Caco-2 (cell line): Measurements from ENCODE around the gene PTPRN. TPM values are rescaled to one million over a fixed set of nuclear protein-coding genes. Genes with fewer than 3 reads are reported as not detected.

Source experiments
- BruUV-seq: library from RNA; stranded (reverse); fragments of 400-500 nt; replicated peaks from 2 replicates; lab custom pipeline; 2021; lab: Mats Ljungman, UMichigan
- CTCF ChIA-PET: fragments of 300-600 bp; sonication (Branson Sonifier 250); formaldehyde crosslinking; loops from one replicate; lab custom pipeline; 2022; ENCODE audit warnings: antibody characterized with exemption; lab: Charles Lee
- POLR2A ChIA-PET: fragments of 300-600 bp; sonication (Branson Sonifier 250); formaldehyde crosslinking; loops from one replicate; lab custom pipeline; 2022; ENCODE audit warnings: antibody characterized with exemption; lab: Charles Lee
- DNase-seq, 2 experiments: peaks; one replicate each; pipeline versions ENCODE4 v3.0.0 to v3.0.0-alpha.2; 2020 to 2022
- H3K27me3 ChIP-seq: replicated peaks from 2 replicates; pipeline ENCODE4 v1.6.0; 2011; ENCODE audit warnings: low read length; ENCODE audit not compliant: control insufficient read depth, insufficient read depth
- H3K36me3 ChIP-seq: 2 replicates; pipeline ENCODE4 v1.5.1; 2011; ENCODE audit warnings: low read length; ENCODE audit not compliant: control insufficient read depth, insufficient read depth
- H3K4me1 ChIP-seq: fragments of 250-450 bp; sonication (Bioruptor Pico); 2 replicates; pipeline ENCODE4 v1.5.1; 2020; ENCODE audit warnings: mild to moderate bottlenecking
- H3K4me3 ChIP-seq: 2 replicates; pipeline ENCODE4 v1.5.1; 2011; ENCODE audit warnings: low read depth, mild to moderate bottlenecking, control low read depth, low read length
- H3K9me3 ChIP-seq: fragments of 250-450 bp; sonication (Bioruptor Pico); 2 replicates; pipeline ENCODE4 v1.5.1; 2020; ENCODE audit warnings: mild to moderate bottlenecking, moderate library complexity
- H3K27ac Mint-ChIP-seq: one replicate; pipeline ENCODE4 v1.8.0; 2022; ENCODE audit warnings: mixed read lengths; ENCODE audit not compliant: unreplicated experiment
- H3K27me3 Mint-ChIP-seq: one replicate; pipeline ENCODE4 v1.8.0; 2022; ENCODE audit warnings: mixed read lengths; ENCODE audit not compliant: insufficient read depth, unreplicated experiment
- H3K36me3 Mint-ChIP-seq: one replicate; pipeline ENCODE4 v1.8.0; 2022; ENCODE audit warnings: mild to moderate bottlenecking, mixed read lengths; ENCODE audit not compliant: insufficient read depth, unreplicated experiment
- H3K4me1 Mint-ChIP-seq: one replicate; pipeline ENCODE4 v1.8.0; 2022; ENCODE audit warnings: low read depth, mixed read lengths; ENCODE audit not compliant: unreplicated experiment
- H3K4me3 Mint-ChIP-seq: one replicate; pipeline ENCODE4 v1.8.0; 2022; ENCODE audit warnings: mild to moderate bottlenecking, moderate library complexity, mixed read lengths; ENCODE audit not compliant: unreplicated experiment
- H3K9me3 Mint-ChIP-seq: one replicate; pipeline ENCODE4 v1.8.0; 2022; ENCODE audit warnings: mixed read lengths; ENCODE audit not compliant: unreplicated experiment
- CTCF ChIP-seq, 2 experiments: fragments of 200-600 bp in 1 of 2; IDR thresholded peaks; 1 replicate in 1 of 2; 2 replicates in 1 of 2; pipeline versions ENCODE4 v1.5.1 to v1.8.0; 2011 to 2022; ENCODE audit warnings: antibody characterized with exemption in 1 of 2, control low read depth in 1 of 2, inconsistent platforms in 1 of 2, low read depth in 1 of 2, low read length in 1 of 2, mild to moderate bottlenecking in 1 of 2, moderate library complexity in 1 of 2; ENCODE audit not compliant: insufficient read depth in 1 of 2, severe bottlenecking in 1 of 2, unreplicated experiment in 1 of 2
- intact Hi-C: fragments of 100-400 bp; cut with micrococcal nuclease; formaldehyde crosslinking; loops from one replicate; pipeline ENCODE4 v1.10.0; 2022; ENCODE audit not compliant: unreplicated experiment
- total RNA-seq: library from RNA; stranded (reverse); gene quantifications from 2 replicates; pipeline ENCODE4 v1.2.3, GENCODE V29; 2022

Gene PTPRN
- total RNA-seq, 1 experiment from 2014 or later: not detected

DNA sequence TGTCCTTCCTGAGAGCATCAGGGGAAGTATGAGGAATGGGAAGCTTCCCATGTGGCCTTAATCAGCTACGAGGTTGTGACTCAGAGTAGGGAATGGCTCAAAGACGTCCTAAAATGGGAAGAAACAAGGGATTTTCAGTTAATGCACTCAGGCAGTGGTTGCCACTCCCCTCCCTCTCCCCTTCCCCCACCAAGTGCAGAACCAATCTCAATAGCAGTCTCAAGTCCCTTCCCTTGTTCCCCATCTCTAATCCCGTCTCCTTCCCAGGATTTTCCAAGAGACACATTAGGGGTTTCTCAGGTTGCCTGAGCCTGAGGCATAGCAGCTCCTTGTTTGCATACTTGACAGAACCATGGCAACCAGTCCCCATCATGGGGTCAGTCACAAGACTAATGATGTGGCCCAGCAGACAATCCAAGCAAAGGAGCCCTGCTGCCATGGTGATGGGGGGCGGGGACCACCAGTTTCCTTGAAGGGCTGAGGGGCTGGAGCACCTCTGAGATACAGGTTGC lies 41.6 kb upstream of the PTPRN start:
- intact Hi-C loops: no loop called here
- Mint-ChIP-seq H3K9me3 (no peaks in the 10 kb centered on the region), H3K36me3 (no peaks in the 10 kb centered on the region), H3K4me1 (no peaks in the 10 kb centered on the region), H3K27me3 (peaks cover 16% of the 10 kb centered on the region), H3K4me3 (no peak overlapping the region), H3K27ac (no peak overlapping the region)
- POLR2A ChIA-PET: no interaction called here
- no peak for TF ChIP-seq CTCF (IDR thresholded peaks at IDR 0.05; ENCODE audit: insufficient read depth in 1 of 2, low read depth in 1 of 2, low read length in 1 of 2, severe bottlenecking in 1 of 2, unreplicated experiment in 1 of 2)
- H3K9me3 ChIP-seq: no peaks in the 10 kb centered on the region
- H3K4me3 ChIP-seq: no peak overlapping the region
- BruUV-seq: no TSS peak
- CTCF ChIA-PET: no interaction called here
- H3K36me3 ChIP-seq: no peaks in the 10 kb centered on the region
- no peaks in the 10 kb centered on the region for H3K27me3 ChIP-seq
- no peaks in the 10 kb centered on the region for H3K4me1 ChIP-seq
- DNase-seq: no peak

- no peaks in the 10 kb centered on the region for H3K4me1 Mint-ChIP-seq
- H3K4me3 Mint-ChIP-seq: no peak overlapping the region
- Histone ChIP-seq H3K4me1 (no peaks in the 10 kb centered on the region), H3K9me3 (no peaks in the 10 kb centered on the region), H3K4me3 (no peak overlapping the region), H3K27me3 (no peaks in the 10 kb centered on the region), H3K36me3 (no peaks in the 10 kb centered on the region)
- no peaks in the 10 kb centered on the region for H3K36me3 Mint-ChIP-seq
- no peak for DNase-seq
- TF ChIP-seq CTCF (IDR thresholded peaks at IDR 0.05; ENCODE audit: insufficient read depth in 1 of 2, low read depth in 1 of 2, low read length in 1 of 2, severe bottlenecking in 1 of 2, unreplicated experiment in 1 of 2): no peak
- ChIA-PET CTCF (no interaction called here), POLR2A (no interaction called here)
- intact Hi-C loops: no loop called here
- peaks cover 20% of the 10 kb centered on the region for H3K27me3 Mint-ChIP-seq
- no peak overlapping the region for H3K27ac Mint-ChIP-seq
- BruUV-seq: no TSS peak
- H3K9me3 Mint-ChIP-seq: no peaks in the 10 kb centered on the region
Observed at GRCh38 chr2:219350215-219350614, 41.0 kb upstream of the PTPRN start.

DNA sequence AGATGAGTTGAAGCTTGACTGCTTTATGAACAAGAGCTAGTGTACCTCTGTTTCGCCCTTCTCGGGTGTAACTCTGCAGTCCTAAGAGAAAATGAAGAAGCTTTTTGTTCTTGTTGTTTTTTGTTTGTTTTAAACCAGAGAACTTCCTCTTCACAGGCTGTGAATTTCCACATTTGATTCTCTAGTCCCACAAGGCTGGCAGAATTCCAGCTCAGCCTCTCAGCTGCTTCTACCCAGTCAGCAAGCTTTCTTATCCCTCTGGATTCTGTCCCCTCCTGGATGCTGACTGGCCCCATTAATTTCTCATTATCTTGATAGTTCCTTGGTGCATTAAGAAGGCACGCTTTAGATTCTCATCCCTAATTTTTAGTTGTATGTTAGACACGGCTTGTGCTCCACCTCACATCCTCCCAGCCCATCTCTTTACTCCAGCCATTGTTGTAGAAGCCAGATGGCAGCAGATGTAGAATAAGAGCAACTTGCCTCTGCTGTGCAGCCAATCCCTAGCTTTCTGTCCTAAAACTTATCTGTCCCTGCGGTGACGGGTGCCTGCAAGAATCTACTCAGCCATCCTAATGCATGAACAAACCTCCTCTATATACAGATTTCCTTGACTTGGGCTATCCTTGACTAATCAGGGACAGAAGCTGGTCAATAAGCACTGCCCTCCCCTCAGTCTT lies 35.7 kb upstream of the PTPRN start:
- H3K36me3 ChIP-seq: no peaks in the 10 kb centered on the region
- no peak for DNase-seq
- no peaks in the 10 kb centered on the region for H3K27me3 ChIP-seq
- no TSS peak for BruUV-seq
- H3K9me3 Mint-ChIP-seq: no peaks in the 10 kb centered on the region
- H3K4me3 Mint-ChIP-seq: no peak overlapping the region
- H3K27ac Mint-ChIP-seq: no peak overlapping the region
- intact Hi-C loops: no loop called here
- ChIA-PET CTCF (interaction anchor here (0.6 kb wide), 1 partner anchor 370 kb away, joined by 3 read pairs; no protein-coding TSS in a partner anchor), POLR2A (no interaction called here)
- peaks cover 21% of the 10 kb centered on the region for H3K27me3 Mint-ChIP-seq
- H3K9me3 ChIP-seq: no peaks in the 10 kb centered on the region
- no peak for TF ChIP-seq CTCF (IDR thresholded peaks at IDR 0.05; ENCODE audit: insufficient read depth in 1 of 2, low read depth in 1 of 2, low read length in 1 of 2, severe bottlenecking in 1 of 2, unreplicated experiment in 1 of 2)
- H3K4me3 ChIP-seq: no peak overlapping the region
- no peaks in the 10 kb centered on the region for H3K36me3 Mint-ChIP-seq
- no peaks in the 10 kb centered on the region for H3K4me1 Mint-ChIP-seq
- no peaks in the 10 kb centered on the region for H3K4me1 ChIP-seq
